HEK293 (cell line): ENCODE results near the gene ADCK2.

Experiments used
- CTCF ChIP-seq: fragments of 450-650 bp; formaldehyde crosslinking; IDR thresholded peaks from 2 replicates; pipeline ENCODE4 v1.5.1; 2016; ENCODE audit warnings: missing biosample characterization, missing genetic modification characterization
- KLF9 ChIP-seq: fragments of 450-650 bp; formaldehyde crosslinking; IDR thresholded peaks from 2 replicates; pipeline ENCODE4 v1.5.1; 2016; ENCODE audit warnings: missing biosample characterization, missing genetic modification characterization, low read depth
- PBX3 ChIP-seq: sonication (generic); formaldehyde crosslinking; IDR thresholded peaks from 2 replicates; pipeline ENCODE4 v1.8.1; 2022; ENCODE audit warnings: mild to moderate bottlenecking, moderate library complexity, missing genetic modification reagents
- ZBTB20 ChIP-seq: fragments of 450-650 bp; formaldehyde crosslinking; IDR thresholded peaks from 2 replicates; pipeline ENCODE4 v1.5.1; 2016; ENCODE audit warnings: missing biosample characterization, missing genetic modification characterization
- ZNF121 ChIP-seq: fragments of 450-650 bp; formaldehyde crosslinking; IDR thresholded peaks from 2 replicates; pipeline ENCODE4 v1.5.1; 2016; ENCODE audit warnings: missing biosample characterization, missing genetic modification characterization
- ZNF16 ChIP-seq: fragments of 450-650 bp; formaldehyde crosslinking; IDR thresholded peaks from 2 replicates; pipeline ENCODE4 v1.5.1; 2016; ENCODE audit warnings: low read depth, missing biosample characterization, missing genetic modification characterization
- ZNF239 ChIP-seq: fragments of 450-650 bp; formaldehyde crosslinking; IDR thresholded peaks from 2 replicates; pipeline ENCODE4 v1.5.1; 2016; ENCODE audit warnings: missing biosample characterization, missing genetic modification characterization
- ZNF692 ChIP-seq: fragments of 450-650 bp; formaldehyde crosslinking; IDR thresholded peaks from 2 replicates; pipeline ENCODE4 v1.5.1; 2016; ENCODE audit warnings: missing biosample characterization, missing genetic modification characterization
- ZNF707 ChIP-seq: fragments of 450-650 bp; formaldehyde crosslinking; IDR thresholded peaks from 2 replicates; pipeline ENCODE4 v1.5.1; 2016; ENCODE audit warnings: missing biosample characterization, missing genetic modification characterization
- ZSCAN5A ChIP-seq: fragments of 450-650 bp; formaldehyde crosslinking; IDR thresholded peaks from 2 replicates; pipeline ENCODE4 v1.5.1; 2016; ENCODE audit warnings: missing biosample characterization, missing genetic modification characterization

GRCh38 chr7:140661124-140661523, 11.6 kb upstream of the ADCK2 start:
- TF ChIP-seq ZNF239 (tag by site-specific recombination): no peak
- no peak for TF ChIP-seq PBX3 (CRISPR knock-in tag)
- no peak for TF ChIP-seq ZBTB20
- 0 out of 2 replicates have a peak, but pooled peaks have one; percentile 30 for TF ChIP-seq CTCF (tag by site-specific recombination)
- no peak for TF ChIP-seq ZSCAN5A
- no peak for TF ChIP-seq ZNF121 (tag by site-specific recombination)
- TF ChIP-seq ZNF707 (tag by site-specific recombination): no peak
- TF ChIP-seq ZNF16: no peak
- TF ChIP-seq KLF9 (tag by site-specific recombination): no peak
- TF ChIP-seq ZNF692 (tag by site-specific recombination): no peak
